Measurements from ENCODE around the gene NMD3. TPM values are rescaled to one million over a fixed set of nuclear protein-coding genes. Genes with fewer than 3 reads are reported as not detected.
A peak's percentile ranks its signal among the peaks of the same experiment; 100 is the strongest.
"Not testable (repeated sequence)": the region's sequence is repeated elsewhere in the genome, so short reads cannot be mapped to it uniquely, and the experiment has no call there.

NMD3 gene
- total RNA-seq = 10 to 100 TPM; 25.4 to 37.0 (median 30.0) TPM

DNA sequence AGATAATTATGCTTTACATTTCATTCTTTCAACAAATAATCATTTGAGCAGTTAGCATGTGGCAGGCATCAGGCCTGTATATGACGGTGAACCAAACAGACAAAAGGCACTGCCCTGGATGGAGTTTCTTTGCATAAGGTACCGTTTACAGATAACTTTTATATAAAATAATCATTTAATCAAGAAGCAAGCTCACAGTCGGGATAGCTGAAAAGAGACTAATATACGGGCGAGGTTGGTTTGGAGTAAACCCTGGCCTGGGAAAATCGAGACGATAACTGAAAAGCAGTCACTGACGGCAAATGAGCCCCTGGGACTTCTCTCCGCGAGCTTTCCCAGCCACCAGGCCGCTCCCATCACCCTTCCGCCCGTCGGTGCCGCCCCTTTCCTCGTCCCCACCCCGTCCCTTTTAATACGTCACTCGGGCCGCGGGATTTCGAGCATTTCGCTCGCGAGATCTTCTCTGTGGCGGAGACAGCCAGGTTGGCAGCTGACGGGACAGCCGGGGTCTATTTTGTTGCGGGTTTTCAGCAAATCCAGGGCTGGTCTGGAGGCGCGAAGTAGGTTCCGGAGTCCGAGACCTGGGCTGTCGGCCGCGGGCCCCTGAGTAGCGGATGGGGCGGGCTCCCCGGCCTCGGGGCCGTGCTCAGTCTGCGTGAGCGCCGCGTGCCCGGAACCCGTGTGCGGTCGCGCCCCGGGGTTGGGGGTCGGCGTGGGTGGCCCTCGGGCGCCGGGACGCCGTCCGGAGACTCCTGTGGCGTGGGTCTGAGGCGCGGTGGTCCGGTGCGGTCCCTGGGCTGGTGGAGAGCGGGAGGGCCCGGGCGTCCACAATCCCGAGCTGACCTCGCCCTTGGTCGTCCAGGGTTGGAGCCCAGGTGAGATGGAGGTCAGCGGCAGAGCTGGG is at the start of gene NMD3:
TSS of gene NMD3 (plus strand) at position 462 of the 904 bp plus-strand sequence. CDS start 703 bp downstream, outside the sequence.
- H3K4me3 ChIP-seq (ENCODE audit: low read depth, poor library complexity, severe bottlenecking) = peak within 1 kb of the TSS; percentile 99
- TF ChIP-seq, protein P1, sequence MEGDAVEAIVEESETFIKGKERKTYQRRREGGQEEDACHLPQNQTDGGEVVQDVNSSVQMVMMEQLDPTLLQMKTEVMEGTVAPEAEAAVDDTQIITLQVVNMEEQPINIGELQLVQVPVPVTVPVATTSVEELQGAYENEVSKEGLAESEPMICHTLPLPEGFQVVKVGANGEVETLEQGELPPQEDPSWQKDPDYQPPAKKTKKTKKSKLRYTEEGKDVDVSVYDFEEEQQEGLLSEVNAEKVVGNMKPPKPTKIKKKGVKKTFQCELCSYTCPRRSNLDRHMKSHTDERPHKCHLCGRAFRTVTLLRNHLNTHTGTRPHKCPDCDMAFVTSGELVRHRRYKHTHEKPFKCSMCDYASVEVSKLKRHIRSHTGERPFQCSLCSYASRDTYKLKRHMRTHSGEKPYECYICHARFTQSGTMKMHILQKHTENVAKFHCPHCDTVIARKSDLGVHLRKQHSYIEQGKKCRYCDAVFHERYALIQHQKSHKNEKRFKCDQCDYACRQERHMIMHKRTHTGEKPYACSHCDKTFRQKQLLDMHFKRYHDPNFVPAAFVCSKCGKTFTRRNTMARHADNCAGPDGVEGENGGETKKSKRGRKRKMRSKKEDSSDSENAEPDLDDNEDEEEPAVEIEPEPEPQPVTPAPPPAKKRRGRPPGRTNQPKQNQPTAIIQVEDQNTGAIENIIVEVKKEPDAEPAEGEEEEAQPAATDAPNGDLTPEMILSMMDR (IDR thresholded peaks at IDR 0.05) = no peak
- no peak for TF ChIP-seq POLR2A (IDR thresholded peaks at IDR 0.05)
- intact Hi-C loops (cut with DNase I; ENCODE audit: low total_unique reads) = no loop called here
- WGBS, 2 donors = 1% methylated on average over 58 to 70 of the region's 71 CpGs
- peak; percentile 94 to 99 for DNase-seq (ENCODE audit: low spot score in 2 of 2)

DNA sequence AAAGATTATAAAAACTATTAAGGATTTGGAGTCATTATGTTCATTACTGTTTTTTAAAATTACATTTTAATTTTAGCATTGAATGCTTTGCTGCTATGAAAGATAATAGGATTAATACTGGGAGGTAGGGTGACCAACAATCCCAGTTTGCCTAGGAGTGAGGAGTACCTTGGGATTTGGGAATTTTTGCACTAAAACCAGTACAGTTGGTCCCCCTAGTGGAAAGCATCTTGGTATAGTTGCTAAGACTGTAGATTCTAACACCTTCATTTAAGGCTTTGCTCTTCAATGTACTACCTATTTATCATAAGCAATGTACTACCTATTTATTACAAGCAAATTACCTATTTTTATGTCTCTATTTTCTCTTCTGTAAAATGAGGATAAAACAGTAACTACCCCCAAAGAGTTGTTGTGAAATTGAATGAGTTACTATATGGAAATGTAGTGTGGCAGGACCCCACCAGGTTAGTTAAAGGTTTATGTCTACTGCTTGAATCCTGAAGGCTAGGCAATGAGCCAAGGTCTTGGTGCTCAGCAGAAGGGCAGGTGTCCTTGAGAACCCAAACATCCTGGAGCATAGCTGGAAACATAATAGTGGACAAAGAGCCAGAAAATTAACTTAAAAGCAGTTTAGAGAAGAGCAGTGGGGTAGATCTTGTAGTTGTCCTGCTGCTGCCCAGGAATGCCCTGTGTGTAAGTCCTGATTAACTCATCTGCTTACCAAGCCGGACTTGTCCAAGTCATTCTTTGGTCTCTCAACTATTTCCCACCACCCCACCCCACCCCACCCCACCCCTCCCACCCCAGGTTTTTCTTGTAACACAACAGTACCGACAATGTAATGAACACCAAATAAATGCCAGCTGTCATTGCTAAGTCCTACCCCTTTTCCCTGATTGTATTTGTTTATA is 49.2 kb upstream of the NMD3 start:
- intact Hi-C loops (cut with DNase I; ENCODE audit: low total_unique reads) = no loop called here
- no peak overlapping the region for H3K4me3 ChIP-seq (ENCODE audit: low read depth, poor library complexity, severe bottlenecking)
- no peak for TF ChIP-seq POLR2A (IDR thresholded peaks at IDR 0.05)
- TF ChIP-seq, protein P1 (IDR thresholded peaks at IDR 0.05) = no peak
- DNase-seq (ENCODE audit: low spot score in 2 of 2) = no peak
- WGBS, 2 donors = 74 to 81% methylated on average over 2 of the region's 2 CpGs

DNA sequence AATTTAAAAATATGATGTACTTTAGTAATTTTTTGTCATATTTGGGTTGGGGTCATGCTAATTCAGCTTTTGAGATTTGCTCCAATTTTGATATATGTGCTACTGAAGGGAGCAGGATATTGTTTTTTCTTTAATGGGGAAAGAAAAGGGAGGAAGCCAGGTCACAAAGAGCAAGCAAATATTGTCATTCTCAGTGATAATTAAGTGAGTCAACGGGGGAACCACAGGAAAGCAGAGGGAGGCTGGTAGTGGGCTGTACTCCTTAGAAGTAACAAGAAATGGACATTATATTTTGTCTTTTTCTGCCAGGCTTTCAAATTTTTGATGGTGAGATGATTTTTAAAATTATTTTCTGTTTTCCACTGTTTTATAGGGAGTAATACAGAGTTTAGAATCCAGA is 45.6 kb upstream of the NMD3 start:
- no peak for DNase-seq (ENCODE audit: low spot score in 2 of 2)
- no peak overlapping the region for H3K4me3 ChIP-seq (ENCODE audit: low read depth, poor library complexity, severe bottlenecking)
- 61 to 81% methylated on average over 1 of the region's 1 CpG for WGBS, 2 donors
- intact Hi-C loops (cut with DNase I; ENCODE audit: low total_unique reads) = no loop called here
- TF ChIP-seq POLR2A (IDR thresholded peaks at IDR 0.05) = no peak
- TF ChIP-seq, protein P1 (IDR thresholded peaks at IDR 0.05) = no peak

DNA sequence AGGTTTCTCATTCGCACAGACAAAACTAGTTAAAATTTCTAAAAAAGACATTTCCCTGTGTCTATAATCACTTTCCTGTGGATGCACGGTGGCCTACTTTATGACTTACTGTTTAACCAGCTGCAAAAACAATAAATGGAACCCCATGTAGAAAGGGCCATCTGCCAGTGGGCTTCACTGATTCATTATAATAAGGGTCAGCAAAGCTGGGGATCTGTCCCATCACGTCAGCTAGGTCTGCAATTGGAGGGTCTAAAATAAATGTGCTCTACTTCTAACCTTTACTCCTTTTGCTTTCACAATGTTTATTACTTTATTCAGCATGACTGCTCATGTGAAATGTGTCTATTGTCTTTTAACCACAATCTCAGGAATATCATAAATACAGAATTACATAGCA is 43.1 kb upstream of the NMD3 start:
- H3K4me3 ChIP-seq (ENCODE audit: low read depth, poor library complexity, severe bottlenecking) = no peak overlapping the region
- WGBS, 2 donors = 73 to 76% methylated on average over 3 of the region's 3 CpGs
- intact Hi-C loops (cut with DNase I; ENCODE audit: low total_unique reads) = no loop called here
- no peak for DNase-seq (ENCODE audit: low spot score in 2 of 2)
- TF ChIP-seq POLR2A (IDR thresholded peaks at IDR 0.05) = no peak
- TF ChIP-seq, protein P1 (IDR thresholded peaks at IDR 0.05) = no peak

DNA sequence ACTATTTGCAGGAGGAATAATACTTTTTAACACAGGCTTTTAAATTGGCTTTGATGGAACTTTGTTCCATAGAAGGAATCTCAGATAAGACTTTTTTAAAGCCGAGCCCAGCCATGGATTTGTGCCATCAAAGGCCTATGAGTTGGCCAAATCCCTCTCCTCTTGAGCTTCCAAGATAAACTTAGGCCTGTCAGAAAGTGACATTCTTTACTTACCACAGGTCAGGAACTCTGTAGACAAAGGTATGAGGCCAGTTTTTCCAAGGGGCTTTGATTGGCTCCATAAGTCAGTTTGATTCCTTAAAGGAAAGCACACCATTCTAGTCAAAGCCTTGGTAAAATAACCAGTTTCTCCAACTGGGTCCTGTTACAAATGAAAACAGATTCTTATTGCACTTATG is 39.7 kb upstream of the NMD3 start:
- DNase-seq (ENCODE audit: low spot score in 2 of 2); H3K4me3 ChIP-seq (ENCODE audit: low read depth, poor library complexity, severe bottlenecking); intact Hi-C loops (cut with DNase I; ENCODE audit: low total_unique reads): not testable (repeated sequence)
- WGBS, 2 donors = 52 to 55% methylated on average over 1 of the region's 1 CpG

DNA sequence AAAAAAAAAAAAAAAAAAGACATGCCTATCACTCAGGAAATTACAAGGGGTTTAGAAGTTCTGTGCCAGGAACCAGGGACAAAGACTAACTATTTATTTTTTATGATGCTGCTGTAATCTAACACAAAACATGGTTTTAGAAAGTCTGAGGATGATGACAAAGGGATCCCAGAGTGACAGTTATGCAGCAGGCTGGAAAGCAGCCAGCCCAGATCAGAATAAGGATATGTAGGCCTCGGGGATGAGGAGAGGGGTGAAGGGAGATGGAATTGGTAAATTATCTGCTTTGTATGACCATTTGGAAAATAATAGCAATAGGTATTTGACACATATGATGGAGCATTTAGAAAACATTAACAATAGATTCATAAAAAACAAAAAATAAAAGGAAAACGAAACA is 34.1 kb upstream of the NMD3 start:
- intact Hi-C loops (cut with DNase I; ENCODE audit: low total_unique reads) = no loop called here
- DNase-seq (ENCODE audit: low spot score in 2 of 2) = no peak
- WGBS, 2 donors = 19 to 50% methylated on average over 2 of the region's 2 CpGs
- H3K4me3 ChIP-seq (ENCODE audit: low read depth, poor library complexity, severe bottlenecking) = no peak overlapping the region
- TF ChIP-seq, protein P1 (IDR thresholded peaks at IDR 0.05) = no peak
- TF ChIP-seq POLR2A (IDR thresholded peaks at IDR 0.05) = no peak

All from lower leg skin (tissue), 4 donors.